Measurements from ENCODE around the gene OTOP3.

OTOP3 gene

DNA sequence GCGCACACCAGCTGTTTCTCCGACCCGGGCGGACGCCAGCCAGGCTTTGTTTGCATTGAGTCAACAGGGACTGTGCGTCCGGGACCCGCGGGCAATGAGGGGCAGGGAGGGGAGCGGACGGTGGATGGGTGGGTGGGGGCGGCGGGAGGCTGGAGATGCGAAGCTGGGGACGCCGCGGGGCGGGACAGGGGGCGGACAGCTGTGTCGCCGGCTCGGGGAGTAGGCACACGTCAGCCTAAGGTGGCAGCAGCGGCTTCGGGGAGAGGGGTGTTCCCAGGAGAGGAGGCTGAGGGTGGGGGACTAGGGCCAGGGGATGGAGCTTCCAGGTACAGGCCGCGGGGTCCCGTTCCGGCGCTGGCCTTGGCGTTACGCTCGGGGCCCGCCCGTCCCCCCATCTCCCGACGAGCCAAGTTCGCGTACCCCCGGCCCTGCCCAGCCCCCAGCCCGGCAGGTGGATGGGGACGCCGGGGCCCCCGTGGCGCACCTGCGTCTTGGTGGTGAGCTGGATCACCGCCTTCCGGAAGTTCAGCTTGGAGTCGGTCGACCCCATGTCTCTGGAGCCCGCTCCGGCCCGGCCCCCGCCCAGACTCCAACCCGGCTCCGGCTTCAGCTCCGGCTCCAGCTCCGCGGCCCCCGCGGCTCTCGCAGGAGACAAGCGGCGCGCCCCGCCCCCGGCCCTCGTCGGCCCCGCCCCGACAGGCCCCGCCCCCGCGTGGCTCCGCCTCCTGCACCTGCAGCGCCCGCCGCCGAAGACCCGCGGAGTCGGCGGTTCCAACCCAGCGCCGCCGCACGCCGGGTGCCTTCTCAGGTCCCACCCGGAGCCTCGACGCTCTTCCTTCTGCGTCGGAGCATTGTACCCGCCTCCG lies 36.6 kb downstream of the OTOP3 start, which contains the start of gene HID1:
HID1 (minus strand) TSS at position 653 of the 866 bp plus-strand sequence; CDS start at position 550, 103 bp downstream.
- no peak for DNase-seq (ENCODE audit: low read depth)
- no peak for TF ChIP-seq CTCF (IDR thresholded peaks at IDR 0.05; ENCODE audit: low read depth, low read length, missing control alignments)
- peak within 1 kb of the TSS; percentile 43 for H3K4me3 ChIP-seq (ENCODE audit: low read depth, low read length)

GRCh38 chr17:74972973-74973328 lies 37.3 kb downstream of the OTOP3 start:
- DNase-seq (ENCODE audit: low read depth): no peak
- no peak overlapping the region; the same call in 1 of the 2 replicates for H3K4me3 ChIP-seq (ENCODE audit: low read depth, low read length)
- no peak for TF ChIP-seq CTCF (IDR thresholded peaks at IDR 0.05; ENCODE audit: low read depth, low read length, missing control alignments)

- DNase-seq (ENCODE audit: low read depth): no peak
- no peak for TF ChIP-seq CTCF (IDR thresholded peaks at IDR 0.05; ENCODE audit: low read depth, low read length, missing control alignments)
- H3K4me3 ChIP-seq (ENCODE audit: low read depth, low read length): no peak overlapping the region
These were observed 40.2 kb downstream of the OTOP3 start for GRCh38 chr17:74975943-74976342.

DNA sequence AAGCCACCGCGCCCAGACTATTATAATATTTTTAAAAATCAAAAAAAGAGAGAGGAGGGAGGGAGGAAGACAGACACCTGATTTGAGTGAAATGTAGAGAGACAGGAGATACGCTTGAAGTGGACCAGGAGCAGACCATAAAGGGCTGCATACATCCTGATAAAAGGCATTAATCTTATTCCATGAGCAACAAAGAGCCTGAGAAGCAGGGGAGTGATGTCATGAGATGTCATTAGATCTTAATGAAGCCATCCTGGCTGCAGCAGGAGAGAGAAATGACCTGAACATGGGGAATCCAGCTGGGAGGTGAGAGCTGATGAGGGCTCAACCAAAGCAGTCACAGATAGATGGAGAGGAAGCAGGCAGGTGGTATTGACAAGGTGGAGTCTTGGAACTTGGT lies 42.1 kb downstream of the OTOP3 start:
- no peak overlapping the region for H3K4me3 ChIP-seq (ENCODE audit: low read depth, low read length)
- no peak for TF ChIP-seq CTCF (IDR thresholded peaks at IDR 0.05; ENCODE audit: low read depth, low read length, missing control alignments)
- no peak for DNase-seq (ENCODE audit: low read depth)

DNA sequence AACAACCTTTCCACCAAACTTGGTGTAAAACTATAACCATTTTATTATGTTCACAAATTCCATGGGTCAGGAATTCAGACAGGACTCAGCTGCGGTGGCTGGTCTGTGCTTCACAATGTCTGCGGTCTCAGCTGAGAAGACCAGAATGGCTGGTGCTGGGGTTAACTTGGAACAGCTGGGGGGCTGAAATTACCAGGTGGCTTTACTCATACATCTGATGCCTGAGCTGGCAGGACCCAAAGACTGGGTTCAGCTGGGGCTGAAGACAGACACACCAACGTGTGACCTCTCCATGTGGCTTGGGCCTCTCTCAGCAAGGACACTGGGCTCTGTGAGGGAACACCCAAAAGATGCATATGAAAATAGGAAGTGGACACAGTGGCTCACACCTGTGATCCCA lies 42.5 kb downstream of the OTOP3 start:
- DNase-seq (ENCODE audit: low read depth): no peak
- no peak overlapping the region for H3K4me3 ChIP-seq (ENCODE audit: low read depth, low read length)
- no peak for TF ChIP-seq CTCF (IDR thresholded peaks at IDR 0.05; ENCODE audit: low read depth, low read length, missing control alignments)

- no peak overlapping the region for H3K4me3 ChIP-seq (ENCODE audit: low read depth, low read length)
- TF ChIP-seq CTCF (IDR thresholded peaks at IDR 0.05; ENCODE audit: low read depth, low read length, missing control alignments): no peak
- DNase-seq (ENCODE audit: low read depth): no peak
These were observed 43.9 kb downstream of the OTOP3 start for GRCh38 chr17:74979408-74980146.

All from GM12864 (cell line).